MG63 (cell line): ENCODE results near the gene MRPL45. TPM values are rescaled to one million over a fixed set of nuclear protein-coding genes. Genes with fewer than 3 reads are reported as not detected.
"Not testable (repeated sequence)": the region's sequence is repeated elsewhere in the genome, so short reads cannot be mapped to it uniquely, and the experiment has no call there.

Source experiments
- DNase-seq: peaks from one replicate; pipeline ENCODE4 v3.0.0-alpha.2; 2020
- H3K27me3 ChIP-seq: fragments of 250-450 bp; sonication (Bioruptor Pico); 2 replicates; pipeline ENCODE4 v1.5.1; 2020; ENCODE audit warnings: mild to moderate bottlenecking, moderate library complexity
- H3K36me3 ChIP-seq: fragments of 250-450 bp; sonication (Bioruptor Pico); 2 replicates; pipeline ENCODE4 v1.5.1; 2020; ENCODE audit warnings: mild to moderate bottlenecking, moderate library complexity
- H3K4me3 ChIP-seq: fragments of 250-450 bp; sonication (Bioruptor Pico); 2 replicates; pipeline ENCODE4 v1.5.1; 2020; ENCODE audit warnings: mild to moderate bottlenecking, moderate library complexity
- H3K9me3 ChIP-seq: fragments of 250-450 bp; sonication (Bioruptor Pico); 2 replicates; pipeline ENCODE4 v1.5.1; 2020; ENCODE audit warnings: mild to moderate bottlenecking, moderate library complexity
- total RNA-seq: library from RNA; depleted of rRNA; stranded (reverse); fragments of >200 nt; shearing (Covaris generic); gene quantifications from 2 replicates; pipeline ENCODE4 v1.2.3, GENCODE V29; 2014; ENCODE audit warnings: low replicate concordance; rRNA removed

Gene MRPL45
- 82.3 and 87.4 TPM in 2 replicates for total RNA-seq

- peak within 1 kb of the TSS; percentile 75 for H3K4me3 ChIP-seq
- not testable (repeated sequence) for H3K27me3 ChIP-seq, H3K9me3 ChIP-seq, H3K36me3 ChIP-seq
- DNase-seq: peak; percentile 97
Measured at GRCh38 chr17:38296834-38297517, at the start of gene MRPL45. Gene MRPL45 (plus strand): TSS chr17:38297168. CDS start chr17:38297184, 16 bp downstream.

- not testable (repeated sequence) for H3K36me3 ChIP-seq, H3K27me3 ChIP-seq, H3K4me3 ChIP-seq
Measured at GRCh38 chr17:38253191-38253590, 43.8 kb upstream of the MRPL45 start.

GRCh38 chr17:38254357-38254756 lies 42.6 kb upstream of the MRPL45 start:
- not testable (repeated sequence) for H3K9me3 ChIP-seq, H3K27me3 ChIP-seq, DNase-seq, H3K4me3 ChIP-seq, H3K36me3 ChIP-seq

More at GRCh38 chr17:38253191-38253590, 43.8 kb upstream of the MRPL45 start:
- DNase-seq, H3K9me3 ChIP-seq: not testable (repeated sequence)

GRCh38 chr17:38257013-38257621 lies 39.9 kb upstream of the MRPL45 start:
- not testable (repeated sequence) for H3K9me3 ChIP-seq, H3K27me3 ChIP-seq, H3K36me3 ChIP-seq
- peak overlapping the region; percentile 27; the same call in 1 of the 2 replicates for H3K4me3 ChIP-seq
- peak; percentile 90 for DNase-seq

- H3K27me3 ChIP-seq, H3K36me3 ChIP-seq, H3K4me3 ChIP-seq, H3K9me3 ChIP-seq, DNase-seq: not testable (repeated sequence)
Measured at GRCh38 chr17:38265974-38266506, 30.9 kb upstream of the MRPL45 start.

GRCh38 chr17:38266571-38266970 lies 30.4 kb upstream of the MRPL45 start:
- H3K4me3 ChIP-seq, H3K27me3 ChIP-seq, H3K36me3 ChIP-seq, H3K9me3 ChIP-seq, DNase-seq: not testable (repeated sequence)

- not testable (repeated sequence) for H3K36me3 ChIP-seq, H3K9me3 ChIP-seq, DNase-seq, H3K27me3 ChIP-seq, H3K4me3 ChIP-seq
Measured at GRCh38 chr17:38268138-38268537, 28.8 kb upstream of the MRPL45 start.

GRCh38 chr17:38269045-38269444 lies 27.9 kb upstream of the MRPL45 start:
- DNase-seq, H3K4me3 ChIP-seq, H3K27me3 ChIP-seq, H3K9me3 ChIP-seq, H3K36me3 ChIP-seq: not testable (repeated sequence)

GRCh38 chr17:38269552-38269951 lies 27.4 kb upstream of the MRPL45 start:
- H3K4me3 ChIP-seq, H3K36me3 ChIP-seq, H3K9me3 ChIP-seq, DNase-seq, H3K27me3 ChIP-seq: not testable (repeated sequence)

GRCh38 chr17:38285994-38286393 lies 11.0 kb upstream of the MRPL45 start:
- not testable (repeated sequence) for H3K27me3 ChIP-seq, H3K4me3 ChIP-seq, DNase-seq, H3K36me3 ChIP-seq, H3K9me3 ChIP-seq

- H3K27me3 ChIP-seq, H3K9me3 ChIP-seq, H3K4me3 ChIP-seq, H3K36me3 ChIP-seq: not testable (repeated sequence)
- peak; percentile 74 for DNase-seq
Measured at GRCh38 chr17:38286501-38287091, 10.4 kb upstream of the MRPL45 start.

- not testable (repeated sequence) for H3K4me3 ChIP-seq, H3K27me3 ChIP-seq, H3K36me3 ChIP-seq, H3K9me3 ChIP-seq
- peak; percentile 9 for DNase-seq
Measured at GRCh38 chr17:38288217-38288827, 8.6 kb upstream of the MRPL45 start.

GRCh38 chr17:38289760-38290159 lies 7.2 kb upstream of the MRPL45 start:
- not testable (repeated sequence) for DNase-seq, H3K36me3 ChIP-seq, H3K9me3 ChIP-seq, H3K4me3 ChIP-seq, H3K27me3 ChIP-seq

GRCh38 chr17:38295602-38296365 lies 1.2 kb upstream of the MRPL45 start:
- H3K27me3 ChIP-seq, H3K36me3 ChIP-seq, H3K4me3 ChIP-seq, DNase-seq, H3K9me3 ChIP-seq: not testable (repeated sequence)

- H3K27me3 ChIP-seq: no peaks in the 10 kb centered on the region
- peaks cover 50% of the 10 kb centered on the region for H3K36me3 ChIP-seq
- no peak for DNase-seq
- H3K9me3 ChIP-seq: no peaks in the 10 kb centered on the region
- no peak overlapping the region for H3K4me3 ChIP-seq
Measured at GRCh38 chr17:38315497-38315896, 18.5 kb downstream of the MRPL45 start.

- Histone ChIP-seq H3K4me3 (no peak overlapping the region), H3K27me3 (no peaks in the 10 kb centered on the region), H3K9me3 (no peaks in the 10 kb centered on the region), H3K36me3 (peaks cover 51% of the 10 kb centered on the region)
- DNase-seq: no peak
Measured at GRCh38 chr17:38317081-38317480, 20.1 kb downstream of the MRPL45 start.

GRCh38 chr17:38320482-38320881 lies 23.5 kb downstream of the MRPL45 start:
- Histone ChIP-seq H3K27me3 (no peaks in the 10 kb centered on the region), H3K4me3 (no peak overlapping the region), H3K9me3 (no peaks in the 10 kb centered on the region), H3K36me3 (peaks cover 57% of the 10 kb centered on the region)
- no peak for DNase-seq
